Natural killer cell (primary cell): ENCODE data around the gene PLXNC1. TPM values are rescaled to one million over a fixed set of nuclear protein-coding genes. Genes with fewer than 3 reads are reported as not detected.
A peak's percentile ranks its signal among the peaks of the same experiment; 100 is the strongest.

ENCODE experiments used
- ATAC-seq, 3 donors: fragments of 150-1000 bp in 2 of 3; fragments of 200-7000 bp in 1 of 3; cut with Tn5 transposase; 1 replicate in 1 of 3; 2 replicates in 2 of 3; pipeline ENCODE4 v1.10.0; 2021; ENCODE audit warnings: mild to moderate bottlenecking in 2 of 3, moderate library complexity in 2 of 3
- DNase-seq, 2 donors: peaks; one replicate each; pipeline versions ENCODE4 v3.0.0 to v3.0.0-alpha.2; 2013 to 2021; ENCODE audit warnings: mixed read lengths in 1 of 2
- H3K27ac ChIP-seq: one replicate; pipeline ENCODE4 v1.5.1; 2013; ENCODE audit warnings: mild to moderate bottlenecking, low read length
- H3K27me3 ChIP-seq: one replicate; pipeline ENCODE4 v1.6.1; 2013; ENCODE audit warnings: low read length; ENCODE audit not compliant: control insufficient read depth, insufficient read depth
- H3K36me3 ChIP-seq: one replicate; pipeline ENCODE4 v1.6.1; 2013; ENCODE audit warnings: low read length; ENCODE audit not compliant: control insufficient read depth, insufficient read depth
- H3K4me1 ChIP-seq: one replicate; pipeline ENCODE4 v1.6.1; 2013; ENCODE audit warnings: low read length; ENCODE audit not compliant: control insufficient read depth, insufficient read depth
- H3K4me3 ChIP-seq: one replicate; pipeline ENCODE4 v1.5.1; 2013; ENCODE audit warnings: low read length
- H3K9me3 ChIP-seq: one replicate; pipeline ENCODE4 v1.6.1; 2013; ENCODE audit warnings: low read length; ENCODE audit not compliant: control insufficient read depth, insufficient read depth
- H3K27ac Mint-ChIP-seq, 2 donors: one replicate each; pipeline ENCODE4 v1.8.0; 2022; ENCODE audit warnings: mild to moderate bottlenecking in 2 of 2, mixed read lengths in 2 of 2, moderate library complexity in 1 of 2
- H3K27me3 Mint-ChIP-seq, 2 donors: one replicate each; pipeline ENCODE4 v1.8.0; 2022; ENCODE audit warnings: low read depth in 2 of 2, mixed read lengths in 2 of 2
- H3K36me3 Mint-ChIP-seq: one replicate; pipeline ENCODE4 v1.8.0; 2022; ENCODE audit warnings: mixed read lengths
- H3K4me1 Mint-ChIP-seq, 2 donors: one replicate each; pipeline ENCODE4 v1.8.0; 2022; ENCODE audit warnings: mixed read lengths in 2 of 2
- H3K4me3 Mint-ChIP-seq: one replicate; pipeline ENCODE4 v1.8.0; 2022; ENCODE audit warnings: mild to moderate bottlenecking, moderate library complexity, mixed read lengths
- H3K9me3 Mint-ChIP-seq, 2 donors: one replicate each; pipeline ENCODE4 v1.8.0; 2022; ENCODE audit warnings: mixed read lengths in 2 of 2
- CTCF ChIP-seq: fragments of 200-600 bp; IDR thresholded peaks from one replicate; pipeline ENCODE4 v1.8.0; 2022; ENCODE audit warnings: antibody characterized with exemption
- WGBS: methylation state at CpG from one replicate; pipeline ENCODE4 v1.1.7; 2013; ENCODE audit warnings: missing lambda C conversion rate; ENCODE audit not compliant: insufficient coverage; 5-methylcytosine and 5-hydroxymethylcytosine counted together
- intact Hi-C: fragments of 100-400 bp; cut with micrococcal nuclease; formaldehyde crosslinking; loops from one replicate; pipeline ENCODE4 v1.14.2; 2022
- total RNA-seq, 4 donors: library from RNA; stranded (reverse); fragments of 120-200 nt in 1 of 4; gene quantifications; one replicate each; pipeline versions ENCODE4 v1.2.3 to v1.2.4, GENCODE V29; 2013 to 2022

Gene PLXNC1
- total RNA-seq, 3 donors from 2014 or later (not counting 1 experiment from before 2014, with no cell fraction given), result 22.0 to 30.7 (median 26.5) TPM

GRCh38 chr12:94261119-94261518, 112.7 kb downstream of the PLXNC1 start:
- 100% methylated on average over 2 of the region's 2 CpGs for WGBS
- peaks cover 29% of the 10 kb centered on the region for H3K4me1 ChIP-seq
- H3K36me3 ChIP-seq, result peaks cover 20% of the 10 kb centered on the region
- H3K36me3 Mint-ChIP-seq, result peaks cover 15% of the 10 kb centered on the region
- ATAC-seq, result no peak
- intact Hi-C loops, result loop anchor here (5.0 to 10.0 kb wide), 3 partner anchors 56 to 416 kb away; no protein-coding TSS in a partner anchor
- no peak for TF ChIP-seq CTCF
- H3K9me3 ChIP-seq, result no peaks in the 10 kb centered on the region
- no peak overlapping the region for H3K4me3 Mint-ChIP-seq
- peaks cover 26 to 34% of the 10 kb centered on the region in 2 donors for H3K4me1 Mint-ChIP-seq
- H3K4me3 ChIP-seq, result no peak overlapping the region
- no peaks in the 10 kb centered on the region for H3K9me3 Mint-ChIP-seq
- H3K27me3 Mint-ChIP-seq, result no peaks in the 10 kb centered on the region
- no peak for DNase-seq
- H3K27ac Mint-ChIP-seq, result peak overlapping the region; percentile 96 to 97
- H3K27ac ChIP-seq, result no peak overlapping the region
- no peaks in the 10 kb centered on the region for H3K27me3 ChIP-seq

GRCh38 chr12:94261786-94262185, 113.4 kb downstream of the PLXNC1 start:
- Mint-ChIP-seq H3K9me3 (no peaks in the 10 kb centered on the region), H3K4me3 (peak overlapping the region; percentile 92), H3K36me3 (peaks cover 9% of the 10 kb centered on the region), H3K27ac (peak overlapping the region; percentile 96 to 97), H3K4me1 (peaks cover 27 to 38% of the 10 kb centered on the region in 2 donors), H3K27me3 (no peaks in the 10 kb centered on the region)
- Histone ChIP-seq H3K27ac (peak overlapping the region; percentile 96), H3K36me3 (peaks cover 20% of the 10 kb centered on the region), H3K9me3 (no peaks in the 10 kb centered on the region), H3K4me3 (peak overlapping the region; percentile 69), H3K27me3 (no peaks in the 10 kb centered on the region), H3K4me1 (peaks cover 36% of the 10 kb centered on the region)
- intact Hi-C loops, result loop anchor here (1.0 to 10.0 kb wide), 6 partner anchors 17 to 416 kb away; no protein-coding TSS in a partner anchor
- no peak for TF ChIP-seq CTCF
- 100% methylated on average over 3 of the region's 3 CpGs for WGBS
- DNase-seq, result no peak
- ATAC-seq, result no peak

- Mint-ChIP-seq H3K27ac (peak overlapping the region; percentile 96 to 97), H3K9me3 (no peaks in the 10 kb centered on the region), H3K4me3 (peak overlapping the region; percentile 92), H3K4me1 (peaks cover 33 to 44% of the 10 kb centered on the region in 2 donors), H3K36me3 (peaks cover 7% of the 10 kb centered on the region), H3K27me3 (no peaks in the 10 kb centered on the region)
- peak; percentile 87 to 93 (median 88) for ATAC-seq
- intact Hi-C loops, result loop anchor here (1.0 to 10.0 kb wide), 6 partner anchors 18 to 415 kb away; no protein-coding TSS in a partner anchor
- WGBS, result 15% methylated on average over 17 of the region's 17 CpGs
- no peak for TF ChIP-seq CTCF
- peak overlapping the region; percentile 96 for H3K27ac ChIP-seq
- DNase-seq, result peak; percentile 78 to 87
- no peaks in the 10 kb centered on the region for H3K27me3 ChIP-seq
- H3K36me3 ChIP-seq, result peaks cover 18% of the 10 kb centered on the region
- peak overlapping the region; percentile 69 for H3K4me3 ChIP-seq
- H3K9me3 ChIP-seq, result no peaks in the 10 kb centered on the region
- peaks cover 37% of the 10 kb centered on the region for H3K4me1 ChIP-seq
Measured at GRCh38 chr12:94262228-94263010, 114.0 kb downstream of the PLXNC1 start.
